ENCODE measurements around the gene SORCS2. TPM values are rescaled to one million over a fixed set of nuclear protein-coding genes. Genes with fewer than 3 reads are reported as not detected.

Gene SORCS2
- total and polyA plus RNA-seq, 2 of the 13 experiments (the other 11 are each of a cell fraction or from before 2014, with no cell fraction given), result 0.82 to 1.0 TPM

GRCh38 chr4:7703688-7704087, 511.4 kb downstream of the SORCS2 start:
- Histone ChIP-seq H2AFZ (ENCODE audit: low read length) (no peak overlapping the region), H3K27me3 (ENCODE audit: control insufficient read depth in 1 of 2, insufficient read depth in 2 of 2, low read length in 2 of 2) (no peaks in the 10 kb centered on the region), H3K4me3 (replicated peaks in 1 of 3; ENCODE audit: insufficient read depth in 1 of 3, low read depth in 2 of 3, low read length in 3 of 3) (no peak overlapping the region), H3K9me3 (ENCODE audit: low read length) (no peaks in the 10 kb centered on the region), H3K36me3 (replicated peaks in 1 of 2; ENCODE audit: control insufficient read depth in 1 of 2, insufficient read depth in 2 of 2, low read length in 2 of 2) (no peaks in the 10 kb centered on the region), H4K20me1 (ENCODE audit: insufficient read depth, low read length) (no peaks in the 10 kb centered on the region), H3K9ac (ENCODE audit: insufficient read depth, low read depth, low read length) (no peak overlapping the region), H3K4me2 (ENCODE audit: low read depth, low read length) (no peak overlapping the region), H3K79me2 (ENCODE audit: insufficient read depth, low read length) (no peaks in the 10 kb centered on the region), H3K4me1 (ENCODE audit: insufficient read depth, low read length) (peaks cover 8% of the 10 kb centered on the region), H3K27ac (ENCODE audit: extremely low read length, insufficient read depth, low read length) (no peak overlapping the region)
- FAIRE-seq (no peak), ATAC-seq (peak; percentile 23; the same call in 2 of the 3 replicates), DNase-seq (ENCODE audit: low spot score) (peak; percentile 7)
- TF ChIP-seq TEAD2 (CRISPR knock-in tag; IDR thresholded peaks at IDR 0.05), result no peak
- peak; percentile 33 for TF ChIP-seq CTCF (CRISPR knock-in tag; IDR thresholded peaks at IDR 0.05)
- ChIA-PET POLR2A (no interaction called here), CTCF (ENCODE audit: low intra/inter-chr PET ratio, low total read pairs) (no interaction called here)
- 66% methylated on average over 8 of the region's 8 CpGs for WGBS (ENCODE audit: low lambda C conversion rate)
- no TSS peak for BruUV-seq (replicated peaks)
- in situ Hi-C loops (cut with HindIII; ENCODE audit: extremely low pct_ligation_motif_present, low pct_unique_long_range_greater_than_20kb) (no loop called here), intact Hi-C loops (cut with micrococcal nuclease; ENCODE audit: unreplicated experiment) (no loop called here)

- WGBS (ENCODE audit: low lambda C conversion rate), result no CpG with 5 or more reads among the region's 16 CpGs
- in situ Hi-C loops (cut with HindIII; ENCODE audit: extremely low pct_ligation_motif_present, low pct_unique_long_range_greater_than_20kb), result no loop called here
- ChIA-PET POLR2A (no interaction called here), CTCF (ENCODE audit: low intra/inter-chr PET ratio, low total read pairs) (no interaction called here)
- Histone ChIP-seq H3K9me3 (ENCODE audit: low read length) (no peaks in the 10 kb centered on the region), H4K20me1 (ENCODE audit: insufficient read depth, low read length) (no peaks in the 10 kb centered on the region), H3K9ac (ENCODE audit: insufficient read depth, low read depth, low read length) (no peak overlapping the region), H3K36me3 (replicated peaks in 1 of 2; ENCODE audit: control insufficient read depth in 1 of 2, insufficient read depth in 2 of 2, low read length in 2 of 2) (no peaks in the 10 kb centered on the region), H3K27ac (ENCODE audit: extremely low read length, insufficient read depth, low read length) (no peak overlapping the region), H3K4me3 (replicated peaks in 1 of 3; ENCODE audit: insufficient read depth in 1 of 3, low read depth in 2 of 3, low read length in 3 of 3) (no peak overlapping the region), H3K4me2 (ENCODE audit: low read depth, low read length) (no peak overlapping the region), H3K27me3 (ENCODE audit: control insufficient read depth in 1 of 2, insufficient read depth in 2 of 2, low read length in 2 of 2) (no peaks in the 10 kb centered on the region), H3K79me2 (ENCODE audit: insufficient read depth, low read length) (no peaks in the 10 kb centered on the region), H3K4me1 (ENCODE audit: insufficient read depth, low read length) (peaks cover 8% of the 10 kb centered on the region), H2AFZ (ENCODE audit: low read length) (no peak overlapping the region)
- ATAC-seq, result no peak
- no peak for DNase-seq (ENCODE audit: low spot score)
- no peak for FAIRE-seq
- BruUV-seq (replicated peaks), result no TSS peak
- intact Hi-C loops (cut with micrococcal nuclease; ENCODE audit: unreplicated experiment), result no loop called here
- TF ChIP-seq HNF1A (IDR thresholded peaks at IDR 0.05; ENCODE audit: low read depth) (no peak), HNF1A (CRISPR knock-in tag; IDR thresholded peaks at IDR 0.05; ENCODE audit: borderline replicate concordance) (no peak), ZNF580 (CRISPR knock-in tag; IDR thresholded peaks at IDR 0.05; ENCODE audit: borderline replicate concordance, low read depth) (no peak), ARID3A (IDR thresholded peaks at IDR 0.05; ENCODE audit: low read depth, low read length) (no peak), ZNF264 (CRISPR knock-in tag; IDR thresholded peaks at IDR 0.05) (no peak), PAX8 (CRISPR knock-in tag; IDR thresholded peaks at IDR 0.05; ENCODE audit: borderline replicate concordance) (no peak), SOX6 (IDR thresholded peaks at IDR 0.05) (no peak), SOX6 (CRISPR knock-in tag; IDR thresholded peaks at IDR 0.05) (no peak), ZNF670 (CRISPR knock-in tag; IDR thresholded peaks at IDR 0.05; ENCODE audit: borderline replicate concordance) (no peak)
These were observed 511.8 kb downstream of the SORCS2 start for GRCh38 chr4:7704091-7704490.
